Cardiac ventricle fibroblast (primary cell): ENCODE results near the gene PLAAT3. TPM values are rescaled to one million over a fixed set of nuclear protein-coding genes. Genes with fewer than 3 reads are reported as not detected.

ENCODE experiments used
- total RNA-seq: library from RNA; depleted of rRNA; stranded (reverse); fragments of >200 nt; gene quantifications from 2 replicates; pipeline ENCODE4 v1.2.3, GENCODE V29; 2015

Gene PLAAT3
- 48.2 and 53.7 TPM in 2 replicates for total RNA-seq

DNA sequence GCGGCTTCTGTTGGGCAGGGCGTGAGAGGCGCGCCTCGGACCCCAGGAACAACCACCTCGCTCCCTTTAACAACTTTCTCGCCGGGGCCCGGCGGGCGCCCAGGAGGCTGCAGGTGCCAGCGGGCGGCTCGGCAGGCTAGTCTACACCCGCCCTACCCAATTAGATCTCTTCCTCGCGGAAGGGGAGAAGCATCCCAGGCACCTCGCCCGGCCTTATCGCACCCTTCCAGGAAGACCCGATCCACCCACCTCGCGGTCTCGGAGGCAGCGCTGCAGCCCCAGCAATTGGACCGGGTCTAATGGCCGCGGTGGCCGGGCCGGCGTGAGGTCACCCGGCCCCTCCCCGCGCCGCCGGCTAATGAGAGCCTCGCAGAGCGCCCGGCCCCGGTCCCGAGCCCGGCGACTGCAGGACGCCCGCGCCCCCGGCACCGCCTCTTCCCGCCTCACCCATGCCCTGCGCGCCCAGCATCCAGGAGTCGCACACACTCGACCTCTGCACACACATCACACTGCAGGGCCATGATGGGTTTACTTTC lies at the start of gene PLAAT3:
Gene PLAAT3 (minus strand): TSS at position 298 of the 536 bp plus-strand sequence. CDS start 419 bp downstream, outside the sequence.

DNA sequence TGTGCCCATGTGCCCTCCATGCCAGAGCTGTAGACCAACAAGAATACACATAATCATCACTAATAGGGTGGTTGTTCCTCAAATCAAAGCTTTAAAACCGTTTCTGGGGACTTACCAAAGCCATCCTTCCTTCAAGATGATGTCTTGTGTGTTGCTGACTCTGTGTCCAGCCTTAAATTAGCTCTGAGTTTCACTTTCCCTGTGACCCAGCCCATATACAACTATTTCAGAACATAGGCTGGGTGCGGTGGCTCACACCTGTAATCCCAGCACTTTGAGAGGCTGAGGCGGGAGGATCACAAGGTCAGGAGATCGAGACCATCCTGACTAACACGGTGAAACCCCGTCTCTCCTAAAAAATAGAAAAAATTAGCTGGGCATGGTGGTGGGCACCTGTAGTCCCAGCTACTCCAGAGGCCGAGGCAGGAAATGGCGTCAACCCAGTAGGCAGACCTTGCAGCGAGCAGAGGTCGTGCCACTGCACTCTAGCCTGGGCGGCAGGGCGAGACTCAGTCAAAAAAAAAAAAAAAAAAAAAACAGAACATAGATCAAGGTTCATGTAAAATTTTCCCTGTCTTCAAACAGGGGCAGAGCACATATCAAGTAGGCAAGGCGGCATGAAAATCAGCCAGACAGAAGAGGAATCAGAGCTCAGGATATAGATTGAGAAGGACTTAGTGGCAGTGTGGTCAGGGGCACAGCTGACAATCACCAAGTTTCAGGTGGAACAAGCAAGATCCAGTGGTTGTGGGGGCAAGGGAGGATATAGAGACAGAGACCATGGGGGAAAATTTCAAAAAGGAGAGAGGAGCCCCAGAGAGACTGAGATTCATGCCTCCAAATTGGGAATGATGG lies 50.8 kb downstream of the PLAAT3 start, which contains the start of gene PLAAT2:
Gene PLAAT2 (minus strand): TSS at position 179 of the 855 bp plus-strand sequence. CDS start 55 bp downstream, at position 124.

GRCh38 chr11:63536669-63537292 lies 77.5 kb downstream of the PLAAT3 start, which contains the start of gene PLAAT4:
Gene PLAAT4 (plus strand): TSS chr11:63536808. CDS start chr11:63536869, 61 bp downstream.

Other genes with a start within 250 kb of the PLAAT3 start
- not detected in 2 replicates for gene SLC22A9, start 244.6 kb downstream of the PLAAT3 start, total RNA-seq
- gene PLAAT5, start 123.3 kb downstream of the PLAAT3 start, total RNA-seq: 0.94 and 1.1 TPM in 2 replicates
- gene LGALS12, start 108.3 kb downstream of the PLAAT3 start, total RNA-seq: 7.8 and 8.2 TPM in 2 replicates
- gene PLAAT4, start 77.6 kb downstream of the PLAAT3 start, total RNA-seq: 60.6 and 68.1 TPM in 2 replicates
- gene PLAAT2, start 51.1 kb downstream of the PLAAT3 start, total RNA-seq: not detected in 2 replicates
- 62.7 and 71.4 TPM in 2 replicates for gene ATL3, start 56.9 kb upstream of the PLAAT3 start, total RNA-seq
- 69.8 and 73.1 TPM in 2 replicates for gene RTN3, start 67.1 kb upstream of the PLAAT3 start, total RNA-seq
- gene ZFTA, start 154.3 kb upstream of the PLAAT3 start, total RNA-seq: 32.3 and 34.5 TPM in 2 replicates
- gene SPINDOC, start 199.0 kb upstream of the PLAAT3 start, total RNA-seq: 7.7 and 9.0 TPM in 2 replicates
- 12.3 and 13.9 TPM in 2 replicates for gene MARK2, start 224.7 kb upstream of the PLAAT3 start, total RNA-seq